ENCODE measurements around the gene CSH1.
"Not testable (repeated sequence)": the region's sequence is repeated elsewhere in the genome, so short reads cannot be mapped to it uniquely, and the experiment has no call there.

CSH1 gene

DNA sequence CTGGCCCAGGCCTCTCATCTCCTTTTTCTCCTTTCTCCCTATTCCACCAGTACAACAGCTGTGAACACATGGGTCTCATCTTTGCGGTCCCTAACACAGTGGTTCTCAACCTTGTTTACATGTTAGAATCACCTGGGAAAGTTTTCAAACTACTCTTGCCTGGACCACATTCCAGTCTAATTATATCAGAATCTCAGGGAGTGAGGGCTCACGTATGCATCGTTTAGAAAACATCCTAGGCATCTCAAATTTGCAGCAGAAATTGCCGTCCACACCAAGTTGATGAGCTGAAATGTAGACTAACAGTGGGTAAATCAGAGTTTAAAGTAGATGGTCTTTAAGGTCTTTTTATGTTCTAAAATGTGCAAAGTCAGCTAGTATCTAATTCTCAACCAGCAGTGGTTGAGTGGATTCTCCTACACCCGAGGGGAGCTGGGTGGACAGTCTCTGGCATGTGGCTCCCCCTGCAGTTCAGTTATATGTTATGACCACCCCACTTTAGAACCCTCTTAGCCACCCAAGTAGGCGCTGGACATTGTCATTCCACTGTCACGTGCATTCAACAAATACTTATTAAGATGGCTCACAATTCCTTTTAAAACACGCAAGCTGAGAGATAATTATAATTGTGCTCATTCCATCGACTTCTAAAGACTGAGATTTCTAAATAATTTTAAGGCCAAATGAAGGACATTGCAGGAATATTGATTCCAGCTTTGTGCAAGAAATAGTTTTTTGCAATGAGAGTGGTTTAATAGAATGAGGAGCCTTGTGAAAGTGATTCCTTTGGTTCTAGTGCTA lies 26.7 kb downstream of the CSH1 start:
- DNase-seq (ENCODE audit: low read depth in 1 of 2, low spot score in 1 of 2): not testable (repeated sequence)

DNA sequence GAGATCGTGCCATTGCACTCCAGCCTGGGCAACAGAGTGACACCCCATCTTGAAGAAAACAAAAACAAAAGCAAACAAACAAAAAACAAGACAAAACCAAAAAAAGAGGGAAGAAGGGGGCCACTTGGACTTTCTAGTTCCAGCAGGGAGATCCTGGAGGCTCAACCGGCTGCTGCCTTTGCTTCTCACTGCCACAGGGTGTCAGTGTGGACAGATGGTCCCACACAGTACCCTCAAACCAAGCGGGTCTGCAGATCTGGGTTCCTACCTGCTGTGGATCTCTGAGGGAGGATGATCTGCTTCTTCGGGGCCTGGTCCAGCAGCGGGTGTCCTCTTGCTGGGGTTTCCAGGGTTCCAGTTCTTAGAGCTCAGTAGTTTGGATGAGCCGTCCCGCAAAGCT lies 29.7 kb downstream of the CSH1 start:
- DNase-seq (ENCODE audit: low read depth in 1 of 2, low spot score in 1 of 2): not testable (repeated sequence)

DNA sequence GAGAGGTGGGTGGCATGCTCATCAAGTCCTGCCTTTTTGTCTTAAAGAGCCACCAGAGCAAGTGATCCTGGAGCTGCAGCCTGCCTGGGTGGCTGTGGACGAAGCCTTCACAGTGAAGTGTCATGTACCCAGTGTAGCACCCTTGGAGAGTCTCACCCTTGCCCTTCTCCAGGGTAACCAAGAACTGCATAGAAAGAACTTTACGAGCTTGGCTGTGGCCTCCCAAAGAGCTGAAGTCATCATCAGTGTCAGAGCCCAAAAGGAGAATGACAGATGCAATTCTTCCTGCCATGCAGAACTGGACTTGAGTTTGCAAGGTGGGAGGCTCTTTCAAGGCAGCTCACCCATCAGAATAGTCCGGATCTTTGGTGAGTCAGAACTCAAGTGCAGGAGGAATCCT lies 37.1 kb downstream of the CSH1 start:
- DNase-seq (ENCODE audit: low read depth in 1 of 2, low spot score in 1 of 2): no peak

DNA sequence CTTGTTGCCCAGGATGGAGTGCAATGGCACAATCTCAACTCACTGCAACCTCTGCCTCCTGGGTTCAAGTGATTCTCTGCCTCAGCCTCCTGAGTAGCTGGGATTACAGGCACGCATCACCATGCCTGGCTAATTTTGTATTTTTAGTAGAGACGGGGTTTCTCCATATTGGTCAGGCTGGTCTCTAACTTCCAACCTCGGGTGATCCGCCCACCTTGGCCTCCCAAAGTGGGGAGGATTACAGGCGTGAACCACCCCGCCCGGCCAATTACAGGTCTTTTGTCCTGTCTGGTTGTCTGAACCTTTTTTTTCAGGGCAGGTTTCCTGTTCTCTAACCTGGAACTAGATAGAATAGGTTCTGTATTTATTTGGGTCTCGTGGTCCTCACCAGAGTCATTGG lies 39.9 kb downstream of the CSH1 start:
- DNase-seq (ENCODE audit: low read depth in 1 of 2, low spot score in 1 of 2): not testable (repeated sequence)

DNA sequence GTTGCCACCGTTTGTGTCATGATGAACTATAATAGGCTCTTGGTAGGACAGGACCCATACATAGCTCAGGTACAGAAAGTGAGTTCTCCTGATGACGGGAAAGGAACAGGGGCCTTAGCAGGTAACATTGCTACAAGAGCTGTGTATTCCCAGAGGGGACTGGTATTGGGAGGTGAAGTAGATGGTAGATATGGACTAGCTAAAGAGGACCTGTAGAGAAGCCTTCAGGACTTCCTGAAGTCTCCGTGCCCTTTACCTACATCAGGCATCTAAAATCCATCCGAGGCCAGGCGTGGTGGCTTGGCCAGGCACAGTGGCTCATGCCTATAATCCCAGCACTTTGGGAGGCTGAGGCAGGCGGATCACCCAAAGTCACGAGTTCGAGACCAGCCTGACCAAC lies 41.2 kb downstream of the CSH1 start:
- no peak for DNase-seq (ENCODE audit: low read depth in 1 of 2, low spot score in 1 of 2)

DNA sequence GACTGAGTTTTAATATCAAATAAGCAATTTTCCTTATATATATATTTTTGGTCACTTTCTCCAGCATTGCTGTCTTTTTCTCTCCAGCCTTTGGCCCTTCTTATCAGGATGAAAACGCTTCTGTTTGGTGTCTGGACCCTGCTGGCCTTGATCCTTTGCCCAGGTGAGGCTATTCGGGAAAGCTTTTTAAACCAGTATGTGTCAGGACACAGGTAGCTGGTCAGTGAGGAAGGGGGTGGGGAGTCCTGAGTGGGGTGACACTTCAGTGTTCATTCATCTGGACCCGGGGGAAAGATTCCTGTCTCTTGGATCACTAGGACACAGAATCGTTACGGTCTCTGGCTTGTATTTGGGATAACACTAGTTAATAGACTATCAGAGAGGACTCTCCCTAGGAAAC lies 41.7 kb downstream of the CSH1 start:
- DNase-seq (ENCODE audit: low read depth in 1 of 2, low spot score in 1 of 2): no peak

DNA sequence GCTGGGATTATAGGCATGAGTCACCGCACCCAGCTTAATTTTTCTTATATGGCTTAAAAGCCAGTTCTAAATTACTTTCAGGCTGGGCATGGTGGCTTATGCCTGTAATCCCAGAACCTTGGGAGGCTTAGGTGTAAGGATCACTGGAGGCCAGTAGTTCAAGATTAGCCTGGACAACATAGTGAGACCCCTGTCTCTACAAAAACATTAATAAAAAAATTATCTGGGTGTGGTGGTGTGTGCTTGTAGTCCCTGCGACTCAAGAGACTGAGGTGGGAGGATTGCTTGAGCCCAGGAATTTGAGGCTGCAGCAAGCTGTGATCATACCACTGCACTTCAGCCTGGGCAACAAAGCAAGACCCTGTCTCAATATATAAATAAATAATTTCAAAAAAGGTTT lies 43.1 kb downstream of the CSH1 start:
- no peak for DNase-seq (ENCODE audit: low read depth in 1 of 2, low spot score in 1 of 2)

DNA sequence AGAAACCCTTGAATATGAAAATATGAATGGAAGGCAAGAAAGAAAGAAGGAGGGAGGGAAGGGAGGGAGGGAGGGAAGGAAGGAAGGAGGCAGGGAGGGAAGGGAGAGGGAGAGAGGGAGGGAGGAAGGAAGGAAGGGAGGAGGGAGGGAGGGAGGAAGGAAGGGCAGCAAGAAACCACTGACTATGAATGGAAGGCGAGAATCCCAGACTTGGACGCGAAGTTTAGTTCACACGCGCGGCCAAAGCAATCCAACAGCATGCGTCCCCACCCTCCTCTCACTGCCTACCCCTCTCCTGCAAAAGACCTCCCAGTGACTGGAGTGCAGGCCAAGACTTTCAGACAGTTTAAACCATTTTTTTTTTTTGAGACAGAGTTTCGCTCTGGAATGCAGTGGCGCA lies 46.0 kb downstream of the CSH1 start:
- DNase-seq (ENCODE audit: low read depth in 1 of 2, low spot score in 1 of 2): no peak

DNA sequence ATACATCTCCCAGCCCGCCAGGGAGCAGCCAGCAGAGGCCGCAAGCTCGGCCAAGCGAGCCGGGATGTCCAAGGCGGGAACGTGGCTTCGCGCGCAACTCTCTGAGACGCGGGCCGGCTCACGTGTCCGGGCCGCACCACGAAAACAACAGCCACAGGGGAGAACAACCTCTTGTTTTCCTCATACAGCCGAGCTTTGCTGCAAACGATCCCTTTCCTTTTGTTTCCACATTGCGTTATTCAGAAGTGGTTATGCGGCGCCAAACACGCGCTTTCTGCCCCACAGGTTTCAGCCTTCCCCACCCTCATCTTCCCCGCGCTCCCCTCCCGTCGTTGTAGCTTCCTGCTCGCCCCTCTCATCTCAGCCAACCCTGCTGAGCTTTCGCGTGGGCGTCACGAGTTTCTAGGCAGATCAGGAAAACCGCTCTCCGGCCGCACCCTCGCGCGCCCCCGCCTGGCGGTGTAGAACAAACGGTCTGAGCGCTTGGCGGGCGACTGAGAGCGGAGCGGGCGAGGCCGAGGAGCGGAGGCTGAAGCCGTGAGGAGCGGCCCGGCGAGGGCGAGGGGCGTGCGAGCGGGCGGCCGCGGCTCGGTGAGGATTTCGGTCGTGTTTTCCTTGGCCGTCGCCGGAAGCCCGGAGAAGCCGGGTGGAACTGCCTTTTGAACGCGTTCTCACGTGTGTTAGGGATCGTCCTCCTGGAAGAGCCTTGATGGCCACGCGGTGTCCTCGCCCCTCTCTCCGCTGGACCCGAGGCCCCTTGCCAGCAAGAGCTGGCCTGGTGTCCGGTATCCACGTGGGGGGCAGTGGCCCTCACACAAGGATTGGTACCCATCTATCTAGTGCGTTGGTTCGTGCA lies 47.3 kb downstream of the CSH1 start:
- peak; percentile 95 to 96 for DNase-seq (ENCODE audit: low read depth in 1 of 2, low spot score in 1 of 2)

DNA sequence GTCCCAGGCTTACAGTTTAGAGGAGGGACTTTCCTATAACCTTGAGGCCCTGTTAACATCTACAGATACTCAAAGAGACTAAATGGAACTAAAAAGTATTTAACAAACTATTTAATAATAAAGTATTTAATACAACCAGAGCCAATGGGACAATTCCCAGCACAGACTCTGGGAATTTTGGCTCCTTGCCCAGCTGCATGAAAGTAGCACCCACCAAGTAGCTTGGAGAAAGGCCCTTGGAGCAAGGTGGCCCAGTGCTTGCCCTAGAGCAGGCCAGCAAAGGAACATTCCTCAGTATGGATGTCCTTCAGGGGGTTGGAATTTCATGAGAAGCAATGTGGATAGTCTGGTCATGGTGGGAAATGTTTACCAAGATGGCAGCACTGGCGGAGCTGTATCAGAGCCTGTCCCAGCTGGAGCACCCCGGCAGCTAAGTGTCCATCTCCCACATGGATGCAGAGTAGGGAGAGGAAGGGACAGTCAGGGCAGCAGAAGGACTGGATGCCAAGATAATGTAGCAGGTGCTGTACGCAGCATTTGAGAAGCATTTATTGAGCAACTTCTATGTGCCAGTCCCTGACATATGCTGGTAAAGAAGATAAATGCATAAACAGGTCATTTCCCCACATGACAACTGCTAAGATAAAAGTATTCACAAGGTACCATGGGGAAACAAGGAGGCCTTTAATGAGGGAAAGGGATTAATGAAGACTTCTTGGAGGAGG lies 48.7 kb downstream of the CSH1 start:
- no peak for DNase-seq (ENCODE audit: low read depth in 1 of 2, low spot score in 1 of 2)

DNA sequence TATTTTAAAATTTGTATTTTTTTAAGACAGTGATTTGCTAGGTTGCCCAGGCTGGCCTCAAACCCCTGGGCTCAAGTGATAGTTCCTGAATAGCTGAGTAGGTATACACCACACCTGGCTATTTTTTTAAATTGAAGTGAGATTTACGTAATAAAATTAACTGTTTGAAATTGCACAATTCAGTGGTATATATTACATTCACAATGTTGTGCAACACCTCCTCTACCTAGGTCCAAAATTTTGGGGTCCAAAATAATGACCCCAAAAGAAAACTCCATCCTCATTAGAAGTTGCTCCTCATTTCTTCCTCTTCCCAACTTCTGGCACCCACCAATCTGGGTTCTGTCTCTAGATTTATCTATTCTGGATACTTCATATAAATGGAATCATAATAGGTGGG lies 50.9 kb downstream of the CSH1 start:
- no peak for DNase-seq (ENCODE audit: low read depth in 1 of 2, low spot score in 1 of 2)

All from activated CD4-positive, alpha-beta T cell treated with anti-CD3 and anti-CD28 coated beads, Interleukin-2, amount 50 U/mL, for 24 hours (primary cell).